H54 (cell line): ENCODE measurements around the gene CNTNAP2.
"Not testable (repeated sequence)": the region's sequence is repeated elsewhere in the genome, so short reads cannot be mapped to it uniquely, and the experiment has no call there.

Experiments
- DNase-seq: peaks from one replicate; pipeline ENCODE4 v3.0.0; 2011; ENCODE audit warnings: low spot score, mixed read lengths; ENCODE audit not compliant: insufficient read length
- FAIRE-seq: peaks from 3 replicates; lab custom pipeline; 2011; peaks lifted over from hg19 to GRCh38; lab: Jason Lieb, UNC
- POLR2A ChIP-seq: IDR thresholded peaks from 2 replicates; pipeline ENCODE4 v1.6.1; 2011; ENCODE audit warnings: low read depth, mild to moderate bottlenecking, low read length

Gene CNTNAP2

GRCh38 chr7:147060070-147060469 lies 943.5 kb downstream of the CNTNAP2 start:
- FAIRE-seq (no peak), DNase-seq (no peak)
- TF ChIP-seq POLR2A, result no peak

- TF ChIP-seq POLR2A, result no peak
- DNase-seq, result no peak
- FAIRE-seq, result no peak
Measured at GRCh38 chr7:147062897-147063296, 946.3 kb downstream of the CNTNAP2 start.

DNA sequence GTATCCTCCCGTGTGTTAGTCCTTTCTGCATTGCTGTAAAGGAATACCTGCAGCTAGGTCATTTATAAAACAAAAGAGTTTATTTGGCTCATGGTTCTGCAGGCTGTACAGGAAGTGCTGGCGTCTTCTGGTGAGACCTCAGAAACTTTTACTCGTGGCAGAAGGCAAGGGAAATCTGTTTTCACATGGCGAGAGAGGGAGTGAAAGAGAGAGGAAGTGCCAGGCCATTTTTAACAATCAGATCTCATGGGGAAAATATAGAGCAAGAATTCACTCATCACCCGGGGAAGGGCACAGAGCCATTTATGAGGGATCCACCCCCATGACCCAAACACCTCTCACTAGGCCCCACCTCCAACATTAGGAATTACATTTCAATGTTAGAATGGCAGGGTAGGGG lies 952.2 kb downstream of the CNTNAP2 start:
- no peak for TF ChIP-seq POLR2A
- no peak for FAIRE-seq
- DNase-seq, result no peak

DNA sequence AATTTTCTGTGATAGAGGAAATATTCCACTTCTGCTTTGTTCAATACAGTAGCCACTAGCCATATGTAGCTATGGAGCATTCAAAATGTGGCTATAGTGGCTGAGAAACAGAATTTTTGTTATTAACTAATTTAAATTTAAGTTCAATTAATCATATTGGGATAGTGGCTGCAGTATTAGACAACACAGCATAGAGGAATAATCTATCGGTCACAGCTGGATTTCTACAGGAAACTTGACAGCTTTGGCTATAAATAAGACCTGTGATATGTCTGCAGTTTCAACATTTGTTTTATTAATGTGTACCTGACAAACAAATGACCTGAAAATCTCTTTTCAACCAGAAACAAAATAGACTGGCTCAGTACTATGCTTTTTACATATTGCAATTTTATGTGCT lies 953.2 kb downstream of the CNTNAP2 start:
- no peak for FAIRE-seq
- no peak for TF ChIP-seq POLR2A
- no peak for DNase-seq

GRCh38 chr7:147070886-147071285 lies 954.3 kb downstream of the CNTNAP2 start:
- DNase-seq (no peak), FAIRE-seq (no peak)
- no peak for TF ChIP-seq POLR2A

DNA sequence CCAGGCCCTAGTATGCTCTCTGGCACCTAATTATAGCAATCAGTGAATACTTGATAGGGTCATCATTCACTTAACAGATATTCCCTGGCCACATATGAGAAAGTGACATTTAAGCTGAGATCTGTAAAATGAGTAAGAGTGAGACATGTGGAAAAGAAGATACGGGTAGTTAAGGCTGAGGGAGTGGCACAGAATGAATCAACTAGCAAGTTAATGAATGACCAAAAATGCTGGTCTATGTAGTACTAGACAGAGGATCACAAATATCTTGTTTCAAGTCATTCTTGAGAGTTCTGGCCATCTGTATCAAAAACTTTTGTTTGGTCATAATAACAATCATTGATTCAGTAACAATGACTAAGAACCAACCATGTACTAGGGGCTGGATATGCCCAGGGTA lies 954.9 kb downstream of the CNTNAP2 start:
- FAIRE-seq (no peak), DNase-seq (no peak)
- TF ChIP-seq POLR2A, result no peak

GRCh38 chr7:147078312-147078711 lies 961.7 kb downstream of the CNTNAP2 start:
- no peak for FAIRE-seq

GRCh38 chr7:147079083-147079482 lies 962.5 kb downstream of the CNTNAP2 start:
- no peak for DNase-seq
- FAIRE-seq, result no peak
- TF ChIP-seq POLR2A, result no peak

More at GRCh38 chr7:147078312-147078711, 961.7 kb downstream of the CNTNAP2 start:
- no peak for TF ChIP-seq POLR2A
- DNase-seq, result no peak

- FAIRE-seq, result no peak
Measured at GRCh38 chr7:147079921-147080420, 963.4 kb downstream of the CNTNAP2 start.

GRCh38 chr7:147081117-147081516 lies 964.5 kb downstream of the CNTNAP2 start:
- DNase-seq (no peak), FAIRE-seq (no peak)
- no peak for TF ChIP-seq POLR2A

More at GRCh38 chr7:147079921-147080420, 963.4 kb downstream of the CNTNAP2 start:
- no peak for DNase-seq
- no peak for TF ChIP-seq POLR2A

GRCh38 chr7:147089051-147089461 lies 972.5 kb downstream of the CNTNAP2 start:
- DNase-seq (no peak), FAIRE-seq (no peak)
- no peak for TF ChIP-seq POLR2A

- FAIRE-seq, result no peak
- TF ChIP-seq POLR2A, result no peak
- DNase-seq, result no peak
Measured at GRCh38 chr7:147089608-147090007, 973.0 kb downstream of the CNTNAP2 start.

- DNase-seq (no peak), FAIRE-seq (no peak)
- no peak for TF ChIP-seq POLR2A
Measured at GRCh38 chr7:147096629-147097028, 980.0 kb downstream of the CNTNAP2 start.

DNA sequence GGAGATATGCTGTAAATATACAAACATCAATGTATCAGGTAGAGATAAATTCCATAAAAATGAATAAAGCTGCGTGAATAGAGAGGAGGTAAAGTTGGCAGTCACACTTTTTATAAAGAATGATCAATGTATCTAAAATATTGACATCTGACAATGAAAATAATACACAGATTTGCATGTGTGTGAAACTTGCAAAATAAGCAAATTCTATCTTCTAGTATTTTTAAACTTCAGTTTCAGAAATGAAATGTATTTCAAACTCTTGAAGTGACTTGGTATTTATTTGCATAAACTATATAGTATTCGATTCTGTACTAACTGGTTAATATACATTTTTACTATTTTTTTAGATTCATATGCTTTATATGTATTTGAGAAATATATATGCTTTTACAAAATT lies 986.6 kb downstream of the CNTNAP2 start:
- no peak for FAIRE-seq

GRCh38 chr7:147106746-147107145 lies 990.1 kb downstream of the CNTNAP2 start:
- DNase-seq, result no peak
- no peak for TF ChIP-seq POLR2A
- no peak for FAIRE-seq

More for the DNA sequence above, 986.6 kb downstream of the CNTNAP2 start:
- TF ChIP-seq POLR2A, result no peak
- DNase-seq, result no peak

GRCh38 chr7:147114525-147114924 lies 997.9 kb downstream of the CNTNAP2 start:
- not testable (repeated sequence) for FAIRE-seq, DNase-seq
